Measurements from ENCODE around the gene NCOA4.

DNA sequence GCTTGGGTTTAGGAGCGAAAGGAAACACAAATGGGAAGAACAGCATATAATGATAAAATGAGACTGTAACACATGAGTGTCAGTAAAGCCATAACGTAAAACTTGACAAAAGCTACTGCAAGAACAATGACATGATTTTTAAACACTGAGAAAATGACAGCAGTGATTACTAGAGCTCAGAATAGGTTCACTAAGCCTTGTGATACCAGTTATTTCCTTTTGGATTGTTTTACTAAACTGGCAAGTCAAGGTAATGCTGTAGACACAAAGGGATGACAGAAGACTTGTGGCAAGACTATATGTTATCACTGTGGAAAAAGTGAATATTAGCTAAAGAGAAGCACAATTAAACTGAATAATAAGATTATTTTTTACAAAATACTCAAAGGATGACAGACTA is 12.7 kb downstream of the NCOA4 start:
- TF ChIP-seq, protein P1, sequence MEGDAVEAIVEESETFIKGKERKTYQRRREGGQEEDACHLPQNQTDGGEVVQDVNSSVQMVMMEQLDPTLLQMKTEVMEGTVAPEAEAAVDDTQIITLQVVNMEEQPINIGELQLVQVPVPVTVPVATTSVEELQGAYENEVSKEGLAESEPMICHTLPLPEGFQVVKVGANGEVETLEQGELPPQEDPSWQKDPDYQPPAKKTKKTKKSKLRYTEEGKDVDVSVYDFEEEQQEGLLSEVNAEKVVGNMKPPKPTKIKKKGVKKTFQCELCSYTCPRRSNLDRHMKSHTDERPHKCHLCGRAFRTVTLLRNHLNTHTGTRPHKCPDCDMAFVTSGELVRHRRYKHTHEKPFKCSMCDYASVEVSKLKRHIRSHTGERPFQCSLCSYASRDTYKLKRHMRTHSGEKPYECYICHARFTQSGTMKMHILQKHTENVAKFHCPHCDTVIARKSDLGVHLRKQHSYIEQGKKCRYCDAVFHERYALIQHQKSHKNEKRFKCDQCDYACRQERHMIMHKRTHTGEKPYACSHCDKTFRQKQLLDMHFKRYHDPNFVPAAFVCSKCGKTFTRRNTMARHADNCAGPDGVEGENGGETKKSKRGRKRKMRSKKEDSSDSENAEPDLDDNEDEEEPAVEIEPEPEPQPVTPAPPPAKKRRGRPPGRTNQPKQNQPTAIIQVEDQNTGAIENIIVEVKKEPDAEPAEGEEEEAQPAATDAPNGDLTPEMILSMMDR (IDR thresholded peaks at IDR 0.05) = no peak
- no peak for TF ChIP-seq POLR2A (IDR thresholded peaks at IDR 0.05)

All from body of pancreas (tissue), 4 donors.